T-helper 1 cell treated with Interleukin-12 subunit alpha and Interleukin-12 subunit beta and Interleukin-4 antibody, amounts not matched to agents 30 μg/mL and 1 μg/mL, for 36 hours (primary cell): ENCODE measurements around the gene TUBB2B.
"Not testable (repeated sequence)": the region's sequence is repeated elsewhere in the genome, so short reads cannot be mapped to it uniquely, and the experiment has no call there.

ENCODE experiments used
- H3K27ac Mint-ChIP-seq: one replicate; pipeline ENCODE4 v1.8.0; 2021; ENCODE audit warnings: mild to moderate bottlenecking, mixed read lengths
- H3K27me3 Mint-ChIP-seq: one replicate; pipeline ENCODE4 v1.8.0; 2021; ENCODE audit warnings: low read depth, mixed read lengths
- H3K36me3 Mint-ChIP-seq: one replicate; pipeline ENCODE4 v1.8.0; 2021; ENCODE audit warnings: low read depth, mixed read lengths
- H3K4me1 Mint-ChIP-seq: one replicate; pipeline ENCODE4 v1.8.0; 2021; ENCODE audit warnings: low read depth, mixed read lengths
- H3K4me3 Mint-ChIP-seq: one replicate; pipeline ENCODE4 v1.8.0; 2021; ENCODE audit warnings: mild to moderate bottlenecking, moderate library complexity, mixed read lengths
- H3K9me3 Mint-ChIP-seq: one replicate; pipeline ENCODE4 v1.8.0; 2021; ENCODE audit warnings: mixed read lengths

TUBB2B gene

GRCh38 chr6:3201388-3201787 lies 26.1 kb downstream of the TUBB2B start:
- no peaks in the 10 kb centered on the region for H3K4me1 Mint-ChIP-seq
- peaks cover 15% of the 10 kb centered on the region for H3K27me3 Mint-ChIP-seq
- H3K9me3 Mint-ChIP-seq: peaks cover 3% of the 10 kb centered on the region
- no peak overlapping the region for H3K27ac Mint-ChIP-seq
- no peaks in the 10 kb centered on the region for H3K36me3 Mint-ChIP-seq
- no peak overlapping the region for H3K4me3 Mint-ChIP-seq

- Mint-ChIP-seq H3K27ac (no peak overlapping the region), H3K9me3 (peaks cover 3% of the 10 kb centered on the region), H3K4me3 (no peak overlapping the region), H3K27me3 (peaks cover 15% of the 10 kb centered on the region), H3K4me1 (no peaks in the 10 kb centered on the region), H3K36me3 (no peaks in the 10 kb centered on the region)
These were observed 26.8 kb downstream of the TUBB2B start for GRCh38 chr6:3200682-3201081.

- H3K4me1 Mint-ChIP-seq: no peaks in the 10 kb centered on the region
- H3K4me3 Mint-ChIP-seq: no peak overlapping the region
- H3K9me3 Mint-ChIP-seq: peaks cover 3% of the 10 kb centered on the region
- H3K27ac Mint-ChIP-seq: no peak overlapping the region
- H3K27me3 Mint-ChIP-seq: peaks cover 15% of the 10 kb centered on the region
- no peaks in the 10 kb centered on the region for H3K36me3 Mint-ChIP-seq
These were observed 28.1 kb downstream of the TUBB2B start for GRCh38 chr6:3199382-3199781.

DNA sequence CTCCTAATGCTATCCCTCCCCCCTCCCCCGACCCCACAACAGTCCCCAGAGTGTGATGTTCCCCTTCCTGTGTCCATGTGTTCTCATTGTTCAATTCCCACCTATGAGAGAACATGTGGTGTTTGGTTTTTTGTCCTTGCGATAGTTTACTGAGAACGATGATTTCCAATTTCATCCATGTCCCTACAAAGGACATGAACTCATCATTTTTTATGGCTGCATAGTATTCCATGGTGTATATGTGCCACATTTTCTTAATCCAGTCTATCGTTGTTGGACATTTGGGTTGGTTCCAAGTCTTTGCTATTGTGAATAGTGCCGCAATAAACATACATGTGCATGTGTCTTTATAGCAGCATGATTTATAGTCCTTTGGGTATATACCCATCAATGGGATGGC lies 29.7 kb downstream of the TUBB2B start:
- H3K4me1 Mint-ChIP-seq, H3K36me3 Mint-ChIP-seq, H3K27ac Mint-ChIP-seq, H3K4me3 Mint-ChIP-seq, H3K9me3 Mint-ChIP-seq, H3K27me3 Mint-ChIP-seq: not testable (repeated sequence)

DNA sequence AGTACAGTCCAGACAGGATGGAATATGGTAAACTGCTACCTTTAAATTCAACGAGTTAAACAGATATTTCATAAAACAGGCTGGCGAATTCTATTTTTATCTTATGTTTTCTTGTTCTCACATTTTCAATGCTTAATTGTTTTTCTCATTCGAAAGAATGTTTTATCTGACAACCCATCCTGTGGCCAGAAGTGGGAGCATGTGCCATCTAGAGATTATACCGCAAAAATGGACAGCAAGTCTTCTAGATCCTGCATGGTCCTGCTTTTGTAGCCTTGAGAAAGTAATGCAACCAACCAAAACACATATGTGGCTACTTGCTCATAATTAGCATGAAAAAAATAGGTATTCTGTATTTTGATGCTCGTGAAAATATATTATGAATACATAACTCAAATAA lies 30.7 kb downstream of the TUBB2B start:
- H3K4me3 Mint-ChIP-seq: no peak overlapping the region
- H3K9me3 Mint-ChIP-seq: no peaks in the 10 kb centered on the region
- no peaks in the 10 kb centered on the region for H3K4me1 Mint-ChIP-seq
- H3K36me3 Mint-ChIP-seq: no peaks in the 10 kb centered on the region
- peaks cover 5% of the 10 kb centered on the region for H3K27me3 Mint-ChIP-seq
- no peak overlapping the region for H3K27ac Mint-ChIP-seq

DNA sequence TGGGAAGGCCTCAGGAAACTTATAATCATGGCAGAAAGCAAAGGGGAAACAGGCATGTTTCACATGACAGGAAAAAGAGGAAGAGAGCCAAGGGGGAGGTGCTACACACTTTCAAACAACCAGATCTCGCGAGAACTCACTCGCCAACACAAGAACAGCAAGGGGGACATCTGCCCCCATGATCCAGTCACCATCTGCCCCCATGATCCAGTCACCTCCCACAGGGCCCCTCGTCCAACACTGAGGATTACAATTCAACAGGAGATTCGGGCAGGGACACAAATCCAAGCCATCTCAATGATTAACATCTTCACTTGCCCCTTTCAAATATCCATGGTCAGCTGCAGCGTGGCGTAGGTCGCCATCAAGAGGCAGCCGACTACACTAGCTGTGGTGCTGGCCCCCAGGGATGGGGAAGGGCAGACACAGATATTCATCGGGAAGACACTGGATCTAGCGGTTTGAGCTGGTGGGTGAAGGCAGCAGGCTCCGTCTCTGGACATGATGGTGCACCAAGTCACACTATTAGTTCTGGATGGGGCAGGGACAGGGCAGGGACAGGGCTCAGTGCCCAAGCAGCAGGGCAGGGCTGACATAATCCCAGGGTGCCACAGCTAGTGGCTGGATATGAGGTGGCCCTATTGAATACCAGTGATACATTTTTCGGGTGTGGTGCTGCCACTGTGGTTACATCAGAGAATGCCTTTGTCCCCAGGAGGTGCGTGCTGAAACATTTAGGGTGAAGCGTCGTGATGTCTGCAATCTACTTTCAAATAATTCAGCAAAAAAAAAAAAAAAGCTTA lies 31.6 kb downstream of the TUBB2B start:
- Mint-ChIP-seq H3K4me3 (no peak overlapping the region), H3K27ac (no peak overlapping the region), H3K27me3 (peaks cover 5% of the 10 kb centered on the region), H3K9me3 (no peaks in the 10 kb centered on the region), H3K36me3 (no peaks in the 10 kb centered on the region), H3K4me1 (no peaks in the 10 kb centered on the region)

DNA sequence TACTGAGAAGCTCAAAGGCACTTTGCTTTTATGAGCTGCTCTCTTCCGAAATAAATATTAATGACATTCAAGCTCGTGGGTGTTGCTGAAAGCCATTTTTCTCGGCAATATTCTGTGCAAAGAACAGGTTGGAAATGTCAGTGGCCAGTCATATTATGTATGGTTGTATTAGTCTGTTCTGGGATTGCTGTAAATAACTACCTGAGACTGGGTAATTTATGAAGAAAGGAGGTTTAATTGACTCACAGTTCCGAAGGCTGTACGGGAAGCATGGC lies 32.1 kb downstream of the TUBB2B start:
- peaks cover 3% of the 10 kb centered on the region for H3K27me3 Mint-ChIP-seq
- no peak overlapping the region for H3K27ac Mint-ChIP-seq
- H3K9me3 Mint-ChIP-seq: no peaks in the 10 kb centered on the region
- no peaks in the 10 kb centered on the region for H3K36me3 Mint-ChIP-seq
- H3K4me3 Mint-ChIP-seq: no peak overlapping the region
- H3K4me1 Mint-ChIP-seq: no peaks in the 10 kb centered on the region

DNA sequence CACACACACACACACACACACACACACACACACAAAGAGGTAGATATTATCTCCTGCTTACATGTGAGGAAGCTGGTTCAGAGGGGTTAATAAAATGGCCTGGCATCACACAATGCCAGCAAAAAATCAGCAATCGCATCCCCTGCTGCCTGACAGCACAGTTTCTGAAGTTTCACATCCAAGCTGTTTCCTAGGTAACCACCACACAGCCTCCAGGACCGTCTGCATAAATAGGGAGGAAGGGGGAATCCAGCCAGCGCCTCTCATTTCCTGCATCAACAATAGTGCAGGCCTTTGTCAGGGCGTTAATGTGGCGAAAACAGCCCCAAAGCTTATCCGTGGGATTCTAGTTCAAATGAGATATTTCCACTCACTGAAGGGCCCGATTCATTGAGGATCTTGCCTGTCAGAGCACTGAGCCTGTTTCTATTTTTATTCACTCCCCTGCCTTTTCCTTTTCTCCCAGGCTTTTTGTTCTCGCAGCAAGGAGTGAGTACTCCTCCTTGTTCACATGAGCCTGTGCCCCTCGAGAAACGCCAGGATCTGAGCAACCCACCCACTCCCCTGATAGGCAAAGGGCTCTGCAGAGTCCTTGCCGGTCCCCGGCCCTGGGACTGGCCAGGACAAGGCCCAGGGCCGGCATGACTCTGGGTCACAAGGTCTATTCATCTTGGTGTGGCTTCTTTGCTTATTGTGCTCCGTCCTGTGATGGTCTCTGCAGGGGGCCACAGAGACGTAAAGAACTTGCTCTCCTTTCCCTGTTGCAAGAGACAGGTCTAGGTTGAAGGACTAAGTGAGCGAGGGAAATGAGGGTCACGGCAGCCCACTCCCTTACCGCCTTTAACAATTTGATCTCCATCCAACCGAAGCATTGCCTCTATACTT lies 32.7 kb downstream of the TUBB2B start:
- no peaks in the 10 kb centered on the region for H3K36me3 Mint-ChIP-seq
- no peaks in the 10 kb centered on the region for H3K4me1 Mint-ChIP-seq
- no peaks in the 10 kb centered on the region for H3K9me3 Mint-ChIP-seq
- peaks cover 4% of the 10 kb centered on the region for H3K27me3 Mint-ChIP-seq
- no peak overlapping the region for H3K27ac Mint-ChIP-seq
- no peak overlapping the region for H3K4me3 Mint-ChIP-seq

- no peak overlapping the region for H3K4me3 Mint-ChIP-seq
- H3K27me3 Mint-ChIP-seq: peaks cover 9% of the 10 kb centered on the region
- no peak overlapping the region for H3K27ac Mint-ChIP-seq
- no peaks in the 10 kb centered on the region for H3K4me1 Mint-ChIP-seq
- no peaks in the 10 kb centered on the region for H3K36me3 Mint-ChIP-seq
- H3K9me3 Mint-ChIP-seq: no peaks in the 10 kb centered on the region
These were observed 34.2 kb downstream of the TUBB2B start for GRCh38 chr6:3193102-3193849.

- H3K9me3 Mint-ChIP-seq: no peaks in the 10 kb centered on the region
These were observed 36.7 kb downstream of the TUBB2B start for GRCh38 chr6:3190779-3191178.

GRCh38 chr6:3190056-3190455 lies 37.4 kb downstream of the TUBB2B start:
- no peak overlapping the region for H3K27ac Mint-ChIP-seq
- H3K4me1 Mint-ChIP-seq: no peaks in the 10 kb centered on the region
- H3K27me3 Mint-ChIP-seq: peaks cover 16% of the 10 kb centered on the region
- no peaks in the 10 kb centered on the region for H3K36me3 Mint-ChIP-seq
- H3K9me3 Mint-ChIP-seq: no peaks in the 10 kb centered on the region
- H3K4me3 Mint-ChIP-seq: no peak overlapping the region

More at GRCh38 chr6:3190779-3191178, 36.7 kb downstream of the TUBB2B start:
- no peaks in the 10 kb centered on the region for H3K36me3 Mint-ChIP-seq
- no peak overlapping the region for H3K4me3 Mint-ChIP-seq
- peaks cover 12% of the 10 kb centered on the region for H3K27me3 Mint-ChIP-seq
- H3K4me1 Mint-ChIP-seq: no peaks in the 10 kb centered on the region
- H3K27ac Mint-ChIP-seq: no peak overlapping the region

DNA sequence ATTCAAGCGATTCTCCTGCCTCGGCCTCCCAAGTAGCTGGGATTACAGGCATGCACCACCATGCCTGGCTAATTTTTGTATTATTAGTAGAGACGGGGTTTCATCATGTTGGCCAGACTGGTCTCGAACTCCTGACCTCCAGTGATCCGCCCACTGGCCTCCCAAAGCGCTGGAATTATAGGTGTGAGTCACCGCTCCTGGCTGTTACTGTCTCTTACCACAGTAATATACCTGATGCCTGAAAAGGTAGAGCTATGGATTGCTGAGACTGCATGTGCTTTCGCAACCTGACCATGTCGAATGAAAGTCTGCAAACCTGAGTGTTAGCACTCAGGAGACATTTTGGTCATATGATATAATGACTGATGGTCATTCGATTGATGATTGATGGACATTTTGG lies 38.3 kb downstream of the TUBB2B start:
- not testable (repeated sequence) for H3K9me3 Mint-ChIP-seq, H3K27ac Mint-ChIP-seq, H3K36me3 Mint-ChIP-seq, H3K4me1 Mint-ChIP-seq, H3K4me3 Mint-ChIP-seq
- H3K27me3 Mint-ChIP-seq: peaks cover 22% of the 10 kb centered on the region

- Mint-ChIP-seq H3K27me3 (peaks cover 22% of the 10 kb centered on the region), H3K36me3 (no peaks in the 10 kb centered on the region), H3K4me1 (no peaks in the 10 kb centered on the region), H3K27ac (no peak overlapping the region), H3K9me3 (no peaks in the 10 kb centered on the region), H3K4me3 (no peak overlapping the region)
These were observed 39.2 kb downstream of the TUBB2B start for GRCh38 chr6:3188262-3188661.

- Mint-ChIP-seq H3K4me3 (no peak overlapping the region), H3K27me3 (peaks cover 22% of the 10 kb centered on the region), H3K9me3 (no peaks in the 10 kb centered on the region), H3K27ac (no peak overlapping the region), H3K4me1 (no peaks in the 10 kb centered on the region), H3K36me3 (no peaks in the 10 kb centered on the region)
These were observed 40.5 kb downstream of the TUBB2B start for GRCh38 chr6:3186974-3187382.

DNA sequence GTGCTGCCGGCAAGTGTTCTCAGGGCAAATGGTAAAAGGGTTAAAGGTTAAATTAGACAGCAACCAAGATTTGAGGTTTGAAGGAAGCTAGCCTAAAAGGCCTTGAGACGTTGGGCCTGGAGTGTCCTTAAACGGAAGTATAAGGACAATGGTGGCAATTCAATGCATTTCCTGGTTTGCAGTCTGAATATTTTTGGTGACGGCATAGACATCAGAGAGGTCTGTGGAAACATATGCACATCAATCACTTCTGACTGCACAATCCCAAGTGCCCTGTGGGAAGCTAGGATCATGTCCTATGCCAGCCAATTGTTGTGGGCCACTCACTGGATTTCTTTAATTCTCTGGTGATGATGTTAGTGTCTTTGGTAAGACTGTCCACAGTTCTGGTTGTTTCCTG lies 44.4 kb downstream of the TUBB2B start:
- no peak overlapping the region for H3K4me3 Mint-ChIP-seq
- no peaks in the 10 kb centered on the region for H3K9me3 Mint-ChIP-seq
- no peaks in the 10 kb centered on the region for H3K36me3 Mint-ChIP-seq
- no peaks in the 10 kb centered on the region for H3K4me1 Mint-ChIP-seq
- peaks cover 13% of the 10 kb centered on the region for H3K27me3 Mint-ChIP-seq
- H3K27ac Mint-ChIP-seq: no peak overlapping the region
